Loucy (cell line): ENCODE data around the gene OFD1.

ENCODE experiments used
- H2AFZ ChIP-seq: fragments of 200-600 bp; sonication (generic); 2 replicates; pipeline ENCODE4 v1.6.0; 2016; ENCODE audit warnings: antibody characterized with exemption, mild to moderate bottlenecking, low read length, moderate library complexity
- H3F3A ChIP-seq: fragments of 200-600 bp; 2 replicates; pipeline ENCODE4 v1.6.0; 2016; ENCODE audit warnings: antibody characterized with exemption, low read depth, mild to moderate bottlenecking
- H3K27me3 ChIP-seq: fragments of 200-600 bp; sonication (generic); 2 replicates; pipeline ENCODE4 v1.6.1; 2014; ENCODE audit warnings: low read length, mild to moderate bottlenecking; ENCODE audit not compliant: insufficient read depth, poor library complexity, severe bottlenecking
- H3K36me3 ChIP-seq: fragments of 200-600 bp; sonication (generic); 2 replicates; pipeline ENCODE4 v1.6.1; 2016; ENCODE audit warnings: low read length; ENCODE audit not compliant: insufficient read depth
- H3K4me1 ChIP-seq: fragments of 200-600 bp; sonication (generic); 2 replicates; pipeline ENCODE4 v1.5.1; 2014; ENCODE audit warnings: low read length, mild to moderate bottlenecking; ENCODE audit not compliant: insufficient read depth, poor library complexity, severe bottlenecking
- H3K4me2 ChIP-seq: fragments of 200-600 bp; sonication (generic); 2 replicates; pipeline ENCODE4 v1.6.0; 2014; ENCODE audit warnings: antibody characterized with exemption, low read length, low read depth, mild to moderate bottlenecking; ENCODE audit not compliant: poor library complexity, severe bottlenecking
- H3K4me3 ChIP-seq: fragments of 200-600 bp; sonication (generic); 2 replicates; pipeline ENCODE4 v1.5.1; 2014; ENCODE audit warnings: low read length, mild to moderate bottlenecking, mixed read lengths; ENCODE audit not compliant: poor library complexity, severe bottlenecking
- H3K79me2 ChIP-seq: fragments of 200-600 bp; sonication (generic); 2 replicates; pipeline ENCODE4 v1.6.1; 2014; ENCODE audit warnings: low read length; ENCODE audit not compliant: insufficient read depth
- H3K9ac ChIP-seq: fragments of 200-600 bp; sonication (generic); 2 replicates; pipeline ENCODE4 v1.6.0; 2014; ENCODE audit warnings: mild to moderate bottlenecking, low read depth, low read length, moderate library complexity; ENCODE audit not compliant: poor library complexity, severe bottlenecking
- H3K9me2 ChIP-seq: fragments of 200-600 bp; sonication (generic); replicated peaks from 2 replicates; pipeline ENCODE4 v1.6.1; 2016; ENCODE audit warnings: low read depth, low read length, mixed read lengths
- H3K9me3 ChIP-seq: fragments of 200-600 bp; sonication (generic); 2 replicates; pipeline ENCODE4 v1.6.1; 2014; ENCODE audit warnings: mild to moderate bottlenecking, antibody characterized with exemption, low read length, low read depth; ENCODE audit not compliant: insufficient read depth
- H4K20me1 ChIP-seq: fragments of 200-600 bp; sonication (generic); 2 replicates; pipeline ENCODE4 v1.6.0; 2014; ENCODE audit warnings: antibody characterized with exemption, low read length, mild to moderate bottlenecking; ENCODE audit not compliant: insufficient read depth, poor library complexity, severe bottlenecking
- EZH2phosphoT487 ChIP-seq: fragments of 200-600 bp; IDR thresholded peaks from 2 replicates; pipeline ENCODE4 v1.6.1; 2018; ENCODE audit warnings: antibody characterized with exemption, mild to moderate bottlenecking, moderate library complexity, borderline replicate concordance
- TF ChIP-seq, protein P1 (sequence below): fragments of 200-600 bp; sonication (generic); conservative IDR thresholded peaks from 2 replicates; pipeline ENCODE4 v1.5.1; 2014; ENCODE audit warnings: mild to moderate bottlenecking, antibody characterized with exemption, low read length

The OFD1 gene

DNA sequence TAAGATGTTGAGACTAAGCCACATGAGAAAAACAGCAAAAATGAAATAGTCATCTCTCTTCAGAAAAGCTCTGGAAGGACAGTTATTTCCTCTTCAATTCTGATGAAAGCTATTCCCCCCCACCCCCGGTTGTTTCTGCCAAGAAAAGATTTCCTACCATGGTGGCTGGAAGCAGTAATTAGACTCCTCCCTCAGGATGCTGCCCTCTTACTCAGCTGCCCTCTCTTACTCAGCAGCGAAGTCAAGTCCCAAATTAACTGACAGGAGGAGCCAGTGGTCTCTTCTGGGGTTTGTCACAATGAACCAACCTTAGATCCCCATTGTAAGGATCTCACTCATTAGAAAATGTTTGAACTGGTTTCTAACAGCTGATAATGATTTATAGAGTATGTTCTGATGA, 44.4 kb downstream of the OFD1 start:
- Histone ChIP-seq H3K36me3 (peaks cover 8% of the 10 kb centered on the region; the same call in 1 of the 2 replicates), H3F3A (no peaks in the 10 kb centered on the region), H3K9ac (no peak overlapping the region), H2AFZ (no peak overlapping the region), H3K9me3 (no peaks in the 10 kb centered on the region), H3K27me3 (no peaks in the 10 kb centered on the region), H4K20me1 (no peaks in the 10 kb centered on the region), H3K4me3 (no peak overlapping the region), H3K79me2 (no peaks in the 10 kb centered on the region), H3K9me2 (no peaks in the 10 kb centered on the region), H3K4me1 (peaks cover 2% of the 10 kb centered on the region), H3K4me2 (no peak overlapping the region)
- TF ChIP-seq EZH2phosphoT487 = no peak
- TF ChIP-seq, protein P1, sequence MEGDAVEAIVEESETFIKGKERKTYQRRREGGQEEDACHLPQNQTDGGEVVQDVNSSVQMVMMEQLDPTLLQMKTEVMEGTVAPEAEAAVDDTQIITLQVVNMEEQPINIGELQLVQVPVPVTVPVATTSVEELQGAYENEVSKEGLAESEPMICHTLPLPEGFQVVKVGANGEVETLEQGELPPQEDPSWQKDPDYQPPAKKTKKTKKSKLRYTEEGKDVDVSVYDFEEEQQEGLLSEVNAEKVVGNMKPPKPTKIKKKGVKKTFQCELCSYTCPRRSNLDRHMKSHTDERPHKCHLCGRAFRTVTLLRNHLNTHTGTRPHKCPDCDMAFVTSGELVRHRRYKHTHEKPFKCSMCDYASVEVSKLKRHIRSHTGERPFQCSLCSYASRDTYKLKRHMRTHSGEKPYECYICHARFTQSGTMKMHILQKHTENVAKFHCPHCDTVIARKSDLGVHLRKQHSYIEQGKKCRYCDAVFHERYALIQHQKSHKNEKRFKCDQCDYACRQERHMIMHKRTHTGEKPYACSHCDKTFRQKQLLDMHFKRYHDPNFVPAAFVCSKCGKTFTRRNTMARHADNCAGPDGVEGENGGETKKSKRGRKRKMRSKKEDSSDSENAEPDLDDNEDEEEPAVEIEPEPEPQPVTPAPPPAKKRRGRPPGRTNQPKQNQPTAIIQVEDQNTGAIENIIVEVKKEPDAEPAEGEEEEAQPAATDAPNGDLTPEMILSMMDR = no peak

DNA sequence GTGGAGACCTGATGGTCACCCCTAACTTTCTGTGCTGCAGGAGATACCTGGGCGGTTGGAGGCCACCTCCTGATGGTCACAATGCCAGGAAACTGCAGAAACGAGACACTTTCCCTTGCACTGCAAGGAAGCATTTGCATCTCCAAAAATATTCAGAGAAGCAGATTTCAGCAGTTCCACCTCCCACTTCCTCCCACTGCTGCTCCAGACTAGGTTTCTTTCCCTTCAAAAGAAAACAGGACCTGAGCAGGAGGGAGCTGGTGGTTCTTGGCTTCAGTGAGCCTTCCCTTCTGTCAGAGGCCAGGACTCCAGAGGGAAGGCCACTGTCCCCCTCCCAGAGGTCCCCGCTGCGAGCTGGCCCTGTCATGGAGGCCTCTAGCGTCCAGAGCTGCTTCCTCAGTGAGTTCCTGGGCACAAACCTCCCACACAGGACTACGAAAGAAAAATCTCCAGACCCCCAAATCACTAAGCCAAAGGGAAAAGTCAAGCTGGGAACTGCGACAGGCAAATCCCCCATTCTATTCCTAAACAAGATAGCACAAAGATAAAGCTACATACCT, 46.4 kb downstream of the OFD1 start:
- Histone ChIP-seq H3K27me3 (no peaks in the 10 kb centered on the region), H3K9me2 (no peaks in the 10 kb centered on the region), H4K20me1 (no peaks in the 10 kb centered on the region), H3K4me3 (no peak overlapping the region), H3K79me2 (no peaks in the 10 kb centered on the region), H3K4me1 (peaks cover 2% of the 10 kb centered on the region), H2AFZ (no peak overlapping the region), H3F3A (no peaks in the 10 kb centered on the region), H3K9me3 (no peaks in the 10 kb centered on the region), H3K4me2 (no peak overlapping the region), H3K36me3 (no peaks in the 10 kb centered on the region; the same call in 1 of the 2 replicates), H3K9ac (no peak overlapping the region)
- TF ChIP-seq EZH2phosphoT487 = no peak
- TF ChIP-seq, protein P1 = no peak

DNA sequence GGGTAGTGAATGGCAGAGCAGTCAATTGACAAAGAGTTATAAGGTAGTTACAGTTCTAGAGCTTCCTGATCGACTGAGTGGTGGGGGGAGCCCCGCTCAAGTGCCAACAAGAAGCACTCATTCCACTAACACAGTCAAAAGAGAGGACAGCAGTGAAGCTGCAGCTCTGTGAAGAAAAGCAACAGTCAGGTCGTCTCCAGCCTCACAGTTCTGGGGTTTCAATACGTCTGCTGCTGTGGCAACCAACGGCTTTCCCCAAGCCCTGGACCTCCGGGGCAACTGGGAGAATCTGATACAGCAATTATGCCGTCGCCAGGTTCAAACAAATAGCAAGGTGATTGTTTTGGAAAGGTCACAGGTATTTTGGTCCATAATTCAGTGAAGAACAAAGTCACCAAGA, 51.5 kb downstream of the OFD1 start:
- Histone ChIP-seq H2AFZ (no peak overlapping the region), H3K9ac (no peak overlapping the region), H3K4me1 (no peaks in the 10 kb centered on the region), H3F3A (no peaks in the 10 kb centered on the region), H3K36me3 (no peaks in the 10 kb centered on the region), H4K20me1 (no peaks in the 10 kb centered on the region), H3K4me3 (no peak overlapping the region), H3K4me2 (no peak overlapping the region), H3K27me3 (no peaks in the 10 kb centered on the region), H3K79me2 (no peaks in the 10 kb centered on the region), H3K9me2 (no peaks in the 10 kb centered on the region), H3K9me3 (no peaks in the 10 kb centered on the region)
- no peak for TF ChIP-seq EZH2phosphoT487
- TF ChIP-seq, protein P1 = no peak
